Liver (tissue), 9 donors: Measurements from ENCODE around the gene MRPS23. TPM values are rescaled to one million over a fixed set of nuclear protein-coding genes. Genes with fewer than 3 reads are reported as not detected.

Experiments used
- DNase-seq: peaks from one replicate; pipeline ENCODE4 v3.0.0-alpha.2; 2017; ENCODE audit warnings: low spot score
- H3K27ac ChIP-seq, 2 donors: one replicate each; pipeline ENCODE4 v1.7.0; 2013; ENCODE audit warnings: inconsistent platforms in 2 of 2, low read length in 2 of 2, control low read depth in 1 of 2, low read depth in 1 of 2, mild to moderate bottlenecking in 1 of 2
- H3K27me3 ChIP-seq, 4 donors: one replicate each; pipeline versions ENCODE4 v1.6.1 to v1.7.0; 2013; ENCODE audit warnings: low read length in 3 of 4, inconsistent platforms in 1 of 4, mild to moderate bottlenecking in 1 of 4, moderate library complexity in 1 of 4; ENCODE audit not compliant: control insufficient read depth in 4 of 4, insufficient read depth in 4 of 4
- H3K36me3 ChIP-seq, 4 donors: one replicate each; pipeline versions ENCODE4 v1.6.1 to v1.7.0; 2013; ENCODE audit warnings: low read length in 3 of 4, mild to moderate bottlenecking in 3 of 4, low read depth in 1 of 4, moderate library complexity in 1 of 4; ENCODE audit not compliant: control insufficient read depth in 4 of 4, insufficient read depth in 3 of 4
- H3K4me1 ChIP-seq, 4 donors: one replicate each; pipeline versions ENCODE4 v1.6.1 to v1.7.0; 2013; ENCODE audit warnings: low read length in 3 of 4, mild to moderate bottlenecking in 3 of 4, moderate library complexity in 1 of 4; ENCODE audit not compliant: control insufficient read depth in 4 of 4, insufficient read depth in 4 of 4
- H3K4me3 ChIP-seq, 3 donors: one replicate each; pipeline versions ENCODE4 v1.6.1 to v1.7.0; 2013; ENCODE audit warnings: low read length in 3 of 3, control low read depth in 1 of 3, low read depth in 1 of 3, mild to moderate bottlenecking in 1 of 3
- H3K9ac ChIP-seq, 2 donors: one replicate each; pipeline ENCODE4 v1.7.0; 2013; ENCODE audit warnings: low read length in 2 of 2, mild to moderate bottlenecking in 2 of 2, moderate library complexity in 2 of 2, control low read depth in 1 of 2, low read depth in 1 of 2
- H3K9me3 ChIP-seq, 4 donors: one replicate each; pipeline versions ENCODE4 v1.6.1 to v1.7.0; 2013; ENCODE audit warnings: low read length in 3 of 4; ENCODE audit not compliant: control insufficient read depth in 4 of 4
- ATF3 ChIP-seq: IDR thresholded peaks from 2 replicates; pipeline ENCODE4 v1.6.1; 2016; ENCODE audit warnings: antibody characterized with exemption
- CTCF ChIP-seq: fragments of 150-350 bp; IDR thresholded peaks from 2 replicates; pipeline ENCODE4 v1.5.1; 2017; ENCODE audit warnings: improper control_type of control experiment, low read depth, low read length; ENCODE audit not compliant: missing input control
- EGR1 ChIP-seq, 2 donors: IDR thresholded peaks; 2 replicates each; pipeline ENCODE4 v1.6.1; 2016 to 2018; ENCODE audit warnings: antibody characterized with exemption in 2 of 2, low read depth in 2 of 2
- FOXA1 ChIP-seq: IDR thresholded peaks from 2 replicates; pipeline ENCODE4 v1.6.1; 2016; ENCODE audit warnings: antibody characterized with exemption
- FOXA2 ChIP-seq: IDR thresholded peaks from 2 replicates; pipeline ENCODE4 v1.6.1; 2016; ENCODE audit warnings: antibody characterized with exemption
- GABPA ChIP-seq, 2 donors: IDR thresholded peaks in 1 of 2; conservative IDR thresholded peaks in 1 of 2; 2 replicates each; pipeline ENCODE4 v1.6.1; 2016; ENCODE audit warnings: antibody characterized with exemption in 2 of 2, mild to moderate bottlenecking in 1 of 2, moderate library complexity in 1 of 2
- HNF4A ChIP-seq, 2 donors: conservative IDR thresholded peaks; 2 replicates each; pipeline ENCODE4 v1.6.1; 2016; ENCODE audit warnings: antibody characterized with exemption in 2 of 2, mild to moderate bottlenecking in 2 of 2
- HNF4G ChIP-seq: IDR thresholded peaks from 2 replicates; pipeline ENCODE4 v1.6.1; 2016; ENCODE audit warnings: antibody characterized with exemption
- JUND ChIP-seq, 2 donors: IDR thresholded peaks; 2 replicates each; pipeline ENCODE4 v1.6.1; 2016; ENCODE audit warnings: antibody characterized with exemption in 2 of 2
- MAX ChIP-seq: IDR thresholded peaks from 2 replicates; pipeline ENCODE4 v1.6.1; 2016; ENCODE audit warnings: antibody characterized with exemption
- NR2F2 ChIP-seq: IDR thresholded peaks from 2 replicates; pipeline ENCODE4 v1.6.1; 2016; ENCODE audit warnings: antibody characterized with exemption
- RAD21 ChIP-seq, 2 donors: IDR thresholded peaks; 2 replicates each; pipeline ENCODE4 v1.6.1; 2016; ENCODE audit warnings: antibody characterized with exemption in 2 of 2, mild to moderate bottlenecking in 2 of 2
- REST ChIP-seq: IDR thresholded peaks from 2 replicates; pipeline ENCODE4 v1.6.1; 2016; ENCODE audit warnings: antibody characterized with exemption, mild to moderate bottlenecking
- RXRA ChIP-seq, 2 donors: IDR thresholded peaks; 2 replicates each; pipeline ENCODE4 v1.6.1; 2017 to 2018; ENCODE audit warnings: antibody characterized with exemption in 2 of 2, mild to moderate bottlenecking in 1 of 2
- SP1 ChIP-seq: IDR thresholded peaks from 2 replicates; pipeline ENCODE4 v1.6.1; 2018; ENCODE audit warnings: antibody characterized with exemption, mild to moderate bottlenecking
- TAF1 ChIP-seq: conservative IDR thresholded peaks from 2 replicates; pipeline ENCODE4 v1.6.1; 2016; ENCODE audit warnings: antibody characterized with exemption, mild to moderate bottlenecking
- YY1 ChIP-seq: IDR thresholded peaks from 2 replicates; pipeline ENCODE4 v1.6.1; 2016; ENCODE audit warnings: antibody characterized with exemption, mild to moderate bottlenecking
- ZBTB33 ChIP-seq: IDR thresholded peaks from 2 replicates; pipeline ENCODE4 v1.6.1; 2016; ENCODE audit warnings: antibody characterized with exemption
- WGBS: extraction: QIAGEN DNeasy Blood & Tissue Kit; methylation state at CpG from one replicate; pipeline ENCODE4 v1.1.7; 2013; 5-methylcytosine and 5-hydroxymethylcytosine counted together
- polyA plus RNA-seq, 2 donors: library from polyadenylated mRNA; stranded (reverse) in 1 of 2; unstranded in 1 of 2; fragments of 200-250 nt in 1 of 2; fragments of >200 nt in 1 of 2; fragmentation: Nextera tagmentation in 1 of 2; extraction: Ambion mirVana in 1 of 2; gene quantifications; one replicate each; pipeline versions ENCODE4 v1.2.1 to v1.2.3, GENCODE V29; 2013 to 2015
- total RNA-seq, 2 donors: library from RNA; depleted of rRNA; stranded (reverse); fragments of >200 nt; gene quantifications; one replicate each; pipeline ENCODE4 v1.2.3, GENCODE V29; 2014
- donor health status: healthy.
- donor health status: healthy.
- donor health status: healthy.
- donor health status: healthy.
- donor health status: healthy.

Gene MRPS23
- total and polyA plus RNA-seq, 4 donors, result 9.8 to 24.3 (median 16.9) TPM

GRCh38 chr17:57872536-57872935 is 22.7 kb upstream of the MRPS23 start:
- WGBS, result 79% methylated on average over 14 of the region's 14 CpGs
- DNase-seq, result no peak
- Histone ChIP-seq H3K4me3 (no peak overlapping the region), H3K9me3 (no peaks in the 10 kb centered on the region), H3K27me3 (no peaks in the 10 kb centered on the region), H3K27ac (no peak overlapping the region), H3K9ac (no peak overlapping the region), H3K4me1 (peaks cover 0 to 22% (median 5%) of the 10 kb centered on the region in 4 donors), H3K36me3 (peaks cover 0 to 5% (median 2%) of the 10 kb centered on the region in 4 donors)
- no peak for TF ChIP-seq YY1
- no peak for TF ChIP-seq EGR1 (IDR thresholded peaks at IDR 0.05; ENCODE audit: low read depth in 2 of 2)
- no peak for TF ChIP-seq CTCF
- no peak for TF ChIP-seq RXRA (IDR thresholded peaks at IDR 0.05)
- no peak for TF ChIP-seq SP1
- no peak for TF ChIP-seq JUND (IDR thresholded peaks at IDR 0.05)
- no peak for TF ChIP-seq MAX
- no peak for TF ChIP-seq FOXA2
- TF ChIP-seq HNF4G, result no peak
- no peak for TF ChIP-seq NR2F2
- TF ChIP-seq FOXA1, result no peak
- no peak for TF ChIP-seq GABPA (IDR thresholded peaks at IDR 0.05 in 1 of 2, conservative IDR thresholded peaks at IDR 0.05 in 1 of 2)
- no peak for TF ChIP-seq ZBTB33
- no peak for TF ChIP-seq ATF3
- no peak for TF ChIP-seq TAF1
- TF ChIP-seq REST, result no peak
- no peak for TF ChIP-seq HNF4A (conservative IDR thresholded peaks at IDR 0.05)
- no peak for TF ChIP-seq RAD21 (IDR thresholded peaks at IDR 0.05)
